Calu3 (cell line): Measurements from ENCODE around the gene CHRND. TPM values are rescaled to one million over a fixed set of nuclear protein-coding genes. Genes with fewer than 3 reads are reported as not detected.
"Not testable (repeated sequence)": the region's sequence is repeated elsewhere in the genome, so short reads cannot be mapped to it uniquely, and the experiment has no call there.

Source experiments
- BruUV-seq: library from RNA; stranded (reverse); fragments of 400-500 nt; replicated peaks from 2 replicates; lab custom pipeline; 2021; lab: Mats Ljungman, UMichigan
- CTCF ChIA-PET: fragments of 300-600 bp; sonication (Branson Sonifier 250); formaldehyde crosslinking; loops from one replicate; lab custom pipeline; 2022; ENCODE audit warnings: antibody characterized with exemption; lab: Charles Lee
- DNase-seq: peaks from one replicate; pipeline ENCODE4 v3.0.0; 2022
- H3K27ac Mint-ChIP-seq: one replicate; pipeline ENCODE4 v1.8.0; 2022; ENCODE audit warnings: mixed read lengths; ENCODE audit not compliant: unreplicated experiment
- H3K27me3 Mint-ChIP-seq: one replicate; pipeline ENCODE4 v1.8.0; 2022; ENCODE audit warnings: mixed read lengths; ENCODE audit not compliant: unreplicated experiment
- H3K36me3 Mint-ChIP-seq: one replicate; pipeline ENCODE4 v1.8.0; 2022; ENCODE audit warnings: mild to moderate bottlenecking, moderate library complexity, mixed read lengths; ENCODE audit not compliant: insufficient read depth, unreplicated experiment
- H3K4me1 Mint-ChIP-seq: one replicate; pipeline ENCODE4 v1.8.0; 2022; ENCODE audit warnings: mild to moderate bottlenecking, low read depth, mixed read lengths; ENCODE audit not compliant: unreplicated experiment
- H3K4me3 Mint-ChIP-seq: one replicate; pipeline ENCODE4 v1.8.0; 2022; ENCODE audit warnings: mild to moderate bottlenecking, low read depth, moderate library complexity, mixed read lengths; ENCODE audit not compliant: unreplicated experiment
- H3K9me3 Mint-ChIP-seq: one replicate; pipeline ENCODE4 v1.8.0; 2022; ENCODE audit warnings: low read depth, mixed read lengths; ENCODE audit not compliant: unreplicated experiment
- CTCF ChIP-seq: fragments of 200-600 bp; IDR thresholded peaks from one replicate; pipeline ENCODE4 v1.8.0; 2022; ENCODE audit warnings: antibody characterized with exemption; ENCODE audit not compliant: unreplicated experiment
- intact Hi-C: fragments of 100-400 bp; cut with micrococcal nuclease; formaldehyde crosslinking; loops from one replicate; pipeline ENCODE4 v1.10.0; 2022; ENCODE audit not compliant: unreplicated experiment
- total RNA-seq: library from RNA; stranded (reverse); gene quantifications from 2 replicates; pipeline ENCODE4 v1.2.3, GENCODE V29; 2022

Gene CHRND
- total RNA-seq, 1 experiment from 2014 or later = not detected

- H3K27ac Mint-ChIP-seq = no peak overlapping the region
- intact Hi-C loops = no loop called here
- H3K9me3 Mint-ChIP-seq = no peaks in the 10 kb centered on the region
- peaks cover 81% of the 10 kb centered on the region for H3K27me3 Mint-ChIP-seq
- no peak for TF ChIP-seq CTCF
- DNase-seq = no peak
- CTCF ChIA-PET = no interaction called here
- H3K4me3 Mint-ChIP-seq = no peak overlapping the region
- BruUV-seq = no TSS peak
- H3K36me3 Mint-ChIP-seq = no peaks in the 10 kb centered on the region
- H3K4me1 Mint-ChIP-seq = no peaks in the 10 kb centered on the region
Measured at GRCh38 chr2:232528746-232529460, 2.9 kb downstream of the CHRND start.

GRCh38 chr2:232529806-232530547, 4.0 kb downstream of the CHRND start:
- no peak for DNase-seq
- Mint-ChIP-seq H3K4me1 (no peaks in the 10 kb centered on the region), H3K4me3 (no peak overlapping the region), H3K36me3 (no peaks in the 10 kb centered on the region), H3K9me3 (no peaks in the 10 kb centered on the region), H3K27ac (no peak overlapping the region), H3K27me3 (peaks cover 74% of the 10 kb centered on the region)
- intact Hi-C loops = no loop called here
- TF ChIP-seq CTCF = no peak
- CTCF ChIA-PET = interaction anchor here (0.6 kb wide), 1 partner anchor 16 kb away, joined by 5 read pairs; no protein-coding TSS in a partner anchor
- BruUV-seq = no TSS peak

- TF ChIP-seq CTCF = no peak
- no peak overlapping the region for H3K4me3 Mint-ChIP-seq
- CTCF ChIA-PET = interaction anchor here (0.6 kb wide), 1 partner anchor 15 kb away, joined by 5 read pairs; no protein-coding TSS in a partner anchor
Measured at GRCh38 chr2:232530626-232531260, 4.8 kb downstream of the CHRND start.

GRCh38 chr2:232532419-232532818, 6.5 kb downstream of the CHRND start:
- no peak for DNase-seq
- Mint-ChIP-seq H3K9me3 (no peaks in the 10 kb centered on the region), H3K4me3 (no peak overlapping the region), H3K27me3 (peaks cover 79% of the 10 kb centered on the region), H3K4me1 (no peaks in the 10 kb centered on the region), H3K27ac (no peak overlapping the region), H3K36me3 (no peaks in the 10 kb centered on the region)
- intact Hi-C loops = no loop called here
- CTCF ChIA-PET = interaction anchor here (0.5 kb wide), 1 partner anchor 129 kb away, joined by 3 read pairs; no protein-coding TSS in a partner anchor
- TF ChIP-seq CTCF = no peak
- no TSS peak for BruUV-seq

More at GRCh38 chr2:232530626-232531260, 4.8 kb downstream of the CHRND start:
- BruUV-seq = no TSS peak
- intact Hi-C loops = no loop called here
- Mint-ChIP-seq H3K27ac (no peak overlapping the region), H3K4me1 (no peaks in the 10 kb centered on the region), H3K9me3 (no peaks in the 10 kb centered on the region), H3K36me3 (no peaks in the 10 kb centered on the region), H3K27me3 (peaks cover 79% of the 10 kb centered on the region)
- no peak for DNase-seq

- H3K9me3 Mint-ChIP-seq, intact Hi-C loops, BruUV-seq, H3K4me1 Mint-ChIP-seq, H3K4me3 Mint-ChIP-seq, H3K36me3 Mint-ChIP-seq, DNase-seq, H3K27ac Mint-ChIP-seq: not testable (repeated sequence)
- CTCF ChIA-PET = interaction anchor here (0.5 kb wide), 1 partner anchor 129 kb away, joined by 3 read pairs; no protein-coding TSS in a partner anchor
- H3K27me3 Mint-ChIP-seq = peaks cover 79% of the 10 kb centered on the region
Measured at GRCh38 chr2:232532821-232533220, 6.9 kb downstream of the CHRND start.
